ENCODE data around the gene CRLF1.
A peak's percentile ranks its signal among the peaks of the same experiment; 100 is the strongest.

DNA sequence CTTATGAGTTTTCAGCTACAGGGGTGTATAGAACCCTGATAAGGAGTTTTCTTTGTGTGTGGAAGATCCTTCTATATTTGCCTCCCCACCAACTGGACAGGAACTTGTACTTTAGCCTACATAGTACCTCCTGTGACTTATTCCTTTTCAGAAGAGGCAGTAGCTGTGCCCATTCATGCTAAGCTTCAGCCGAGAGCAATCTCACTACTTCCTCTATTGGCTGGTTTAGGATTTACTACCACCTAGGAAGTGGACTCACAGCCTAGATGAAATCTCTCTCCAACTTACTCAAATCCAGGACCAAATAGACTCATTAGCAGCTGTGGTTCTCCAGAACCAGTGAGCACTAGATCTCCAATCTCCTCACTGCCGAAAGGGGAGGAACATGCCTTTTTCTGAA, 20.3 kb downstream of the CRLF1 start:
- peak; percentile 39; the same call in 1 of the 2 replicates for TF ChIP-seq SPI1 (IDR thresholded peaks at IDR 0.05; ENCODE audit: low read depth, low read length)
- no peak for TF ChIP-seq POLR2A (IDR thresholded peaks at IDR 0.05; ENCODE audit: low read depth, low read length)
- no peak for TF ChIP-seq POLR2AphosphoS5 (IDR thresholded peaks at IDR 0.05; ENCODE audit: low read depth, low read length)
- TF ChIP-seq TAF1 (IDR thresholded peaks at IDR 0.05; ENCODE audit: low read depth, low read length): no peak

All from GM12891 (cell line).